GM11168 (cell line): ENCODE data around the gene YKT6.

ENCODE experiments used
- in situ Hi-C: fragments of 300-500 bp; cut with MboI; formaldehyde crosslinking; loops from one replicate; pipeline ENCODE4 v1.12.0; 2022; ENCODE audit warnings: low sequenced_read_pairs; ENCODE audit not compliant: unreplicated experiment

The YKT6 gene

GRCh38 chr7:44249639-44250234, 49.0 kb downstream of the YKT6 start:
- in situ Hi-C loops = loop anchor here (10.0 kb wide), 1 partner anchor 225 kb away; no protein-coding TSS in a partner anchor

- in situ Hi-C loops = no loop called here
Observed at GRCh38 chr7:44251269-44251668, 50.5 kb downstream of the YKT6 start.

- in situ Hi-C loops = no loop called here
Observed at GRCh38 chr7:44251881-44252280, 51.1 kb downstream of the YKT6 start.

- in situ Hi-C loops = no loop called here
Observed at GRCh38 chr7:44256459-44256858, 55.7 kb downstream of the YKT6 start.

GRCh38 chr7:44257213-44257612, 56.4 kb downstream of the YKT6 start:
- in situ Hi-C loops = no loop called here

DNA sequence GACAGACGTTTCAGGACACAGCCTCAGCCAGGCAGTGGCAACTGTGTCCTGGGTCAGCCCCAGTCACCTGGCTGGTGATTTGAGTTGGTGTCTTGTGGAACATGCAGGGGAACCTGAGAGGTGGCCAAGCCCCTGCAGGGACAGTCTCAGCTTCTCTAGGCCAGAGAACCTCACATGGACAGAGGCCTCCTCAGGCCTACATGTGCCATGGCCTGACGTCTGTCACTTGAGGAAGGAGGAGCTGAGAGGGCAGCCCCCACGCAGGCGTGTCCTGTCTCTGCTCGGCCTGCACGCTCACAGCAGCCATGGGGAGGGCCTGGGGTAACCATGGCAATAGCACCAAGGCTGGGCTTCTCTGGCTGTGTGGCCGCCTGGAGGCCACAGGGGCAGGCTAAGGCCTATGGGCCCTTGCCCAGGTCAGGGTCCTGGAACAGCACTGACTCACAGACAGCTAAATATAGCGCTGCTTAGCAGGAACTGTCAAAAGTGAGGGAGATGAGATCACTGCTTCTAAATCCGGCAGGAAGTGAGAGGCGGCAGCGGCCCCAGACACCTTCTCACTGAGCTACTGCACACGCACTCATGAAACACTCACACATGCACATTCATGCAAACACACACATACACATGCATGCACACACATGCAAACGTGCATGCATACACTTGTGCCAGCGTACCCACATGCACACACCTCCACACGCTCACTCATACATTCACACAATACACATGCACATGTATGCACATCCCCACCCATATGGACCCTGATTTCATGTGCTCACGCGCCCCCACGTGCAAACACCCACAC, 57.0 kb downstream of the YKT6 start:
- in situ Hi-C loops = no loop called here

DNA sequence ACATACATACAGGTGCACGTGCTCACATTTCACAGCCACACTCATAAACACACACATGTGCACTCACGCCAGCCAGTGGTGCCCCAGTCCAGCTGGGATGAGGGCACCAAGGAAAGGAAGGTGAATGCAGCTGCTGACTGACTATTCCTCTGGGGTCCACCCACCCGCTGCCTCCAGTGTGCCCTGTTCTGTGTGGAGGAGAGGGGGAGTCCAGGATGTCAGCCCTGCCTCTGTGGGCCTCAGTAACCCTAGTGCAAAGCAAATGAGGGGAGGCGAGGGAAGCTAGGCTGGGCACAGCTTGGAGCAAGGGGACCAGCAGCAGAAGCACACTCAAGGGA, 57.6 kb downstream of the YKT6 start:
- in situ Hi-C loops = no loop called here

DNA sequence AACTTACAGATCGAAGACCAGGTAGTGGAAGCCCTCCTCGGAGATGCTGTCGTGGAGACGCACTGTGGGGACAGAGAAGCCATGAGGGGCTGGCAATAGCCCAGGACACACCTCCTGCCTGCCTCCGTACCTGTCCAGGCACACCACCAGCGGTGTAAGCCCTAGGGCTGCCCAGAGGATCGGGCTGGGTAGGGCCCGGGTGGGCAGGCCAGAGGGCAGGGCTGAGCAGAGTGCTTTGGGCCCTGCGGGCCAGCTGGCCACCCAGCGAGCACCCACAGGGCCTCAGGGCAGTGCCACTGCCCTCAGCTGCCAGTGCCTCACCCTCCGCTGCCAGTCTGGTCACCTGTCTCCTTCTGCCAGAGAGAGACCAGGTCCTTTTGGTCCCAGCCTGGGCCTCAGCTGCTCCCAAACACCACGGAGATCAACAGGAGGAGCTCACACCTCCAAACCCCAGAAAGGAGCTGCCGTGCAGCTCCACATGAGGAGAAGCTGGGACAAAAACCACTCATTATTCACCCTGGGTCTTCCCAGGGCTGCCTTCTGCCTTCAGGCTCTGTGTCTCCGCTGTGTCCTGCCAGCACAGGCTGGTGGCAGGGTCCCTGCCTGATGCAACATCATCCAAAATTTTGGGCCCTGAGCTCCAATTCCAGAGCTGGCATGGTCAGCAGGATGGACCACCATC, 58.2 kb downstream of the YKT6 start:
- in situ Hi-C loops = no loop called here

DNA sequence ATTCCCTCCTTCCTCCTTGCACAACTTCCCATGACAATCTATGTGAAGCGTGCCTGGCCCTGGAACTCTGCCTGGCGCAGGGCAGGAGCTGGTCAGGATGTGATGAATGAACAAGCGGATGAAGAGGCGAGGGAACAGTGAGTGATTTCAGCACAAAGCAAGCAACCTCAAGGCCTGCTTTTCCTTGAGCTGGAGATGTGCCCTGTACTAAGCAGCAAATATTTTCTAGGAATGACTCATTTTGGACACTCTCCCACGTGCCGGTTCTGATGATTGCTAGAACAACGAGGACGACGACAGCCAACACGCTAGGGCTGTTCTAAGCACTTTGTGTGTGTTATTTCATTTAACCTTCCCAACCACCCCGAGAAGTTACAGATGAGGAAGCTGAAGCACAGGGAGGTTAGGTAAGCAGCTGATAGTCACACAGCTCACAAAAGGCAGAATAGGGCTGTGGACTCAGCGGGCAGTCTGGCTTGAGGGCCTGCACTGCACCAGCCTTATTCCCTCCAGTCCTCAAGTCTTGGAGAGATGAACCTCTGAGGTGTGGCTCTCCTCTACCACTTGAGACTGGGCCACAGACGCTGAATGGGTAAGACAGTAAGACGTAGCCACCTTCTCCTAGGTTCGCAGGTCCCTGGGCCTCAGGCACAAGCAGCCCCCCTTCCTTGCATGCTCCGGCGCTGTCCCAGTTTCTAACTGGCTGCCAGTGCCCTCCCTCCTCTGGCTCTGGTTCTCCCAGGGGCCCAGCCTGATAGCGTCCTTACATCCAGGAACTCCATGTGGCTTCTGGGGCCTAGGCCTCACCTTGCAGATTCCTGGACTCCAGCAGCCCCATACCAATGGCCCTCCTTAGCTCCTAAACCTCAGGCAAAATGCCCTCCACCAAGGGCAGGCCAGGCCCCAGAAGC, 59.0 kb downstream of the YKT6 start:
- in situ Hi-C loops = no loop called here

- in situ Hi-C loops = no loop called here
Observed at GRCh38 chr7:44261240-44261639, 60.5 kb downstream of the YKT6 start.

DNA sequence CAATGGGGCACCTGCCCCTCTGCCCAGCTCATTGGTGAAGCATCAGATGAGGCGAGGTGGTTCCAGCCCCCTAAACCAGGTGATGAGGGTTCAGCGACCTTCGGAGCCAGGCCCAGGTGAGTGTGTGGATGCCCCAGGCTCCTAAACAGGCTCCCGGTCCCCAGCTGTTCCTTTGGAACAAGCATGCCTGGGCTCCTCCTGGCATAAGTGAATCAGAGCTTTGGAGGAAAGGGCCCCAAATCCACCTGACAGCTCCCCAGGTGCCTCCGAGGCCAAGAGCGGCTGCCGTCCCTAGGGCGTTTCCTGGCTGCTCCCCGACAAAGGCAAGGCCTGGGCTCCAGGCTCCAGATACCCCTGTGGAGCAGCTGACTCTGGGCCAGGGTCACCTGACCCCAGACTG, 61.3 kb downstream of the YKT6 start:
- in situ Hi-C loops = no loop called here

- in situ Hi-C loops = no loop called here
Observed at GRCh38 chr7:44263326-44264082, 62.7 kb downstream of the YKT6 start.
